Caco-2 (cell line): ENCODE results near the gene KLF13. TPM values are rescaled to one million over a fixed set of nuclear protein-coding genes. Genes with fewer than 3 reads are reported as not detected.

Source experiments
- BruUV-seq: library from RNA; stranded (reverse); fragments of 400-500 nt; replicated peaks from 2 replicates; lab custom pipeline; 2021; lab: Mats Ljungman, UMichigan
- CTCF ChIA-PET: fragments of 300-600 bp; sonication (Branson Sonifier 250); formaldehyde crosslinking; loops from one replicate; lab custom pipeline; 2022; ENCODE audit warnings: antibody characterized with exemption; lab: Charles Lee
- POLR2A ChIA-PET: fragments of 300-600 bp; sonication (Branson Sonifier 250); formaldehyde crosslinking; loops from one replicate; lab custom pipeline; 2022; ENCODE audit warnings: antibody characterized with exemption; lab: Charles Lee
- DNase-seq, 2 experiments: peaks; one replicate each; pipeline versions ENCODE4 v3.0.0 to v3.0.0-alpha.2; 2020 to 2022
- H3K27me3 ChIP-seq: replicated peaks from 2 replicates; pipeline ENCODE4 v1.6.0; 2011; ENCODE audit warnings: low read length; ENCODE audit not compliant: control insufficient read depth, insufficient read depth
- H3K36me3 ChIP-seq: 2 replicates; pipeline ENCODE4 v1.5.1; 2011; ENCODE audit warnings: low read length; ENCODE audit not compliant: control insufficient read depth, insufficient read depth
- H3K4me1 ChIP-seq: fragments of 250-450 bp; sonication (Bioruptor Pico); 2 replicates; pipeline ENCODE4 v1.5.1; 2020; ENCODE audit warnings: mild to moderate bottlenecking
- H3K4me3 ChIP-seq: 2 replicates; pipeline ENCODE4 v1.5.1; 2011; ENCODE audit warnings: low read depth, mild to moderate bottlenecking, control low read depth, low read length
- H3K9me3 ChIP-seq: fragments of 250-450 bp; sonication (Bioruptor Pico); 2 replicates; pipeline ENCODE4 v1.5.1; 2020; ENCODE audit warnings: mild to moderate bottlenecking, moderate library complexity
- H3K27ac Mint-ChIP-seq: one replicate; pipeline ENCODE4 v1.8.0; 2022; ENCODE audit warnings: mixed read lengths; ENCODE audit not compliant: unreplicated experiment
- H3K27me3 Mint-ChIP-seq: one replicate; pipeline ENCODE4 v1.8.0; 2022; ENCODE audit warnings: mixed read lengths; ENCODE audit not compliant: insufficient read depth, unreplicated experiment
- H3K36me3 Mint-ChIP-seq: one replicate; pipeline ENCODE4 v1.8.0; 2022; ENCODE audit warnings: mild to moderate bottlenecking, mixed read lengths; ENCODE audit not compliant: insufficient read depth, unreplicated experiment
- H3K4me1 Mint-ChIP-seq: one replicate; pipeline ENCODE4 v1.8.0; 2022; ENCODE audit warnings: low read depth, mixed read lengths; ENCODE audit not compliant: unreplicated experiment
- H3K4me3 Mint-ChIP-seq: one replicate; pipeline ENCODE4 v1.8.0; 2022; ENCODE audit warnings: mild to moderate bottlenecking, moderate library complexity, mixed read lengths; ENCODE audit not compliant: unreplicated experiment
- H3K9me3 Mint-ChIP-seq: one replicate; pipeline ENCODE4 v1.8.0; 2022; ENCODE audit warnings: mixed read lengths; ENCODE audit not compliant: unreplicated experiment
- intact Hi-C: fragments of 100-400 bp; cut with micrococcal nuclease; formaldehyde crosslinking; loops from one replicate; pipeline ENCODE4 v1.10.0; 2022; ENCODE audit not compliant: unreplicated experiment
- total RNA-seq: library from RNA; stranded (reverse); gene quantifications from 2 replicates; pipeline ENCODE4 v1.2.3, GENCODE V29; 2022
- TF ChIP-seq, protein P1 (sequence below), 2 experiments: fragments of 200-600 bp in 1 of 2; IDR thresholded peaks; 1 replicate in 1 of 2; 2 replicates in 1 of 2; pipeline versions ENCODE4 v1.5.1 to v1.8.0; 2011 to 2022; ENCODE audit warnings: antibody characterized with exemption in 1 of 2, control low read depth in 1 of 2, inconsistent platforms in 1 of 2, low read depth in 1 of 2, low read length in 1 of 2, mild to moderate bottlenecking in 1 of 2, moderate library complexity in 1 of 2; ENCODE audit not compliant: insufficient read depth in 1 of 2, severe bottlenecking in 1 of 2, unreplicated experiment in 1 of 2

Gene KLF13
- total RNA-seq, 1 experiment from 2014 or later: 18.8 TPM

DNA sequence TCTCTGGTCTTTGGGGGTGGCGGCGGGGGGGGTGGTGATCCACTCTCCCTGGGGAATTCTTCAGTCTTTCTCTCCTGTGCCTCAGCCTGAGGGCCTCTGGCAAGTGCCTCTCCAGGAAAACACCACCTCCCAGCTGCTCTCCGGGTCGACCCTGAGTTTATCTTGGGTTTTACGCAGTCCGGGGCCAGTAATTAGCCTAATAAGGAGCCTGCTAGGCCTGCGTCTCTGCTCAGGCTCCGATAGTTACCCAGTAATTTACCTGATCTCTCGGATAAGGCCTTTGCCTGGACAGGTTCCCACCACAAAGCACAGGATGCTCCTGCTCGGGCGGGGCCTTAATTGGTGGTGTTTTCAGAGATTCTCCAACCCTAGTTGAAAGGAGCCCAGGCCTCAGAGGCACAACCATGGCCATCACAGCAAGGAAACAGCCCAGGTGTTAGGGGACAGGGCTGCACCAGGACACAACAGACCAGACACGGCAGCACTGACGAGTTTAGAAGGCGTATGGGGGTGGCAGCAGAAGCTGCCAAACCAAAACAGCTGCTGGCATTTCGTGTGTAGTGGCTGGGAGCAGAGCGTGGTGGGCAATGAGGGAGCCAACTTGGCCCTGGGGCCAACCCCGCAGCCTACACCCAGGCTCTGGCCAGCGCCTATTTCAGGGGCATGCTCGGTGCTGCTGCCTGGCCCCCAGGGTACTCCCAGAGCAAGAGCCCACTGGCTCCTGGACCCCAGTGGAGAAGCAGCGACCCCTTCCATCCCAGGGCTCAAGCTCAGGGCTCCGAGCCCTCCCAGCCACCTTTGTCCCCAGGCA is 71.4 kb downstream of the KLF13 start:
- peak in 1 of 2 experiments; percentile 63 for DNase-seq
- Mint-ChIP-seq H3K27me3 (no peaks in the 10 kb centered on the region), H3K4me3 (no peak overlapping the region), H3K9me3 (no peaks in the 10 kb centered on the region), H3K27ac (peak overlapping the region; percentile 39), H3K4me1 (no peaks in the 10 kb centered on the region), H3K36me3 (no peaks in the 10 kb centered on the region)
- no peaks in the 10 kb centered on the region for H3K9me3 ChIP-seq
- peaks cover 19% of the 10 kb centered on the region for H3K4me1 ChIP-seq
- no peaks in the 10 kb centered on the region for H3K27me3 ChIP-seq
- intact Hi-C loops: no loop called here
- TF ChIP-seq, protein P1, sequence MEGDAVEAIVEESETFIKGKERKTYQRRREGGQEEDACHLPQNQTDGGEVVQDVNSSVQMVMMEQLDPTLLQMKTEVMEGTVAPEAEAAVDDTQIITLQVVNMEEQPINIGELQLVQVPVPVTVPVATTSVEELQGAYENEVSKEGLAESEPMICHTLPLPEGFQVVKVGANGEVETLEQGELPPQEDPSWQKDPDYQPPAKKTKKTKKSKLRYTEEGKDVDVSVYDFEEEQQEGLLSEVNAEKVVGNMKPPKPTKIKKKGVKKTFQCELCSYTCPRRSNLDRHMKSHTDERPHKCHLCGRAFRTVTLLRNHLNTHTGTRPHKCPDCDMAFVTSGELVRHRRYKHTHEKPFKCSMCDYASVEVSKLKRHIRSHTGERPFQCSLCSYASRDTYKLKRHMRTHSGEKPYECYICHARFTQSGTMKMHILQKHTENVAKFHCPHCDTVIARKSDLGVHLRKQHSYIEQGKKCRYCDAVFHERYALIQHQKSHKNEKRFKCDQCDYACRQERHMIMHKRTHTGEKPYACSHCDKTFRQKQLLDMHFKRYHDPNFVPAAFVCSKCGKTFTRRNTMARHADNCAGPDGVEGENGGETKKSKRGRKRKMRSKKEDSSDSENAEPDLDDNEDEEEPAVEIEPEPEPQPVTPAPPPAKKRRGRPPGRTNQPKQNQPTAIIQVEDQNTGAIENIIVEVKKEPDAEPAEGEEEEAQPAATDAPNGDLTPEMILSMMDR (IDR thresholded peaks at IDR 0.05; ENCODE audit: insufficient read depth in 1 of 2, low read depth in 1 of 2, low read length in 1 of 2, severe bottlenecking in 1 of 2, unreplicated experiment in 1 of 2): no peak
- H3K4me3 ChIP-seq: no peak overlapping the region
- POLR2A ChIA-PET: no interaction called here
- H3K36me3 ChIP-seq: no peaks in the 10 kb centered on the region
- BruUV-seq: no TSS peak
- CTCF ChIA-PET: interaction anchor here (0.8 kb wide), 1 partner anchor 37 kb away, joined by 3 read pairs; no protein-coding TSS in a partner anchor

DNA sequence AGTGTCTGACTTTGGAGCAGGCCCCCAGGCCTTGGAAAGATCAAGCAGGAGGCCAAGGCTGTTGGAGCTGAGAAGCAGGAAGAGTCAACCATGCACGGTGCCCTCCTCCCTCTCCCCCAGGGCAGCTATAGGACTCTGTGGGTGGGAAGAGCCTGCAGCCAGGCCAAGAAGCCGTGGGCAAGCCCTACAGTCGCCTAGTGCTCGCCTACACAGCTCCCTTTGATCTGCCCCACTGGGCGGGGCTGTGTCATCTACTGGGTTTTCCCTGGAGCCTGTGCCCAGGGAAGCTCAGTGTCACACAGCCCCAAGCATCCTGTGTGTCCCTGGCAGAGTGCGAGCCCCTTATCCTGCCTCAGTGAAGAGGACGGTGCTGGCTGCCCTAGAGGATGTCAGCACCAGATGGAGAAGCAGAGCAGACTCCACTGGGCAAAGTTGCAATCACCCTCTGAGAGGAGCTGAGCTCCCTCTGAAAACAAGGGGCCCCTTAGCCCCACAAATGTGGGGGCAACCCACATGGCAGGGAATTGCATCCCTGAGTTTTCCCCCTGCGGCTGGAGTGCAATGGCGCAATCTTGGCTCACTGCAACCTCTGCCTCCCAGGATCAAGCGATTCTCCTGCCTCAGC is 72.2 kb downstream of the KLF13 start:
- BruUV-seq: no TSS peak
- H3K36me3 Mint-ChIP-seq: no peaks in the 10 kb centered on the region
- no peaks in the 10 kb centered on the region for H3K9me3 Mint-ChIP-seq
- H3K36me3 ChIP-seq: no peaks in the 10 kb centered on the region
- H3K27ac Mint-ChIP-seq: peak overlapping the region; percentile 39
- intact Hi-C loops: no loop called here
- H3K9me3 ChIP-seq: no peaks in the 10 kb centered on the region
- peaks cover 19% of the 10 kb centered on the region for H3K4me1 ChIP-seq
- TF ChIP-seq, protein P1 (IDR thresholded peaks at IDR 0.05; ENCODE audit: insufficient read depth in 1 of 2, low read depth in 1 of 2, low read length in 1 of 2, severe bottlenecking in 1 of 2, unreplicated experiment in 1 of 2): no peak
- no peaks in the 10 kb centered on the region for H3K27me3 ChIP-seq
- H3K4me3 ChIP-seq: no peak overlapping the region
- no peaks in the 10 kb centered on the region for H3K4me1 Mint-ChIP-seq
- no peak overlapping the region for H3K4me3 Mint-ChIP-seq
- no peak for DNase-seq
- H3K27me3 Mint-ChIP-seq: no peaks in the 10 kb centered on the region
- POLR2A ChIA-PET: no interaction called here
- CTCF ChIA-PET: interaction anchor here (0.8 kb wide), 1 partner anchor 36 kb away, joined by 3 read pairs; no protein-coding TSS in a partner anchor

DNA sequence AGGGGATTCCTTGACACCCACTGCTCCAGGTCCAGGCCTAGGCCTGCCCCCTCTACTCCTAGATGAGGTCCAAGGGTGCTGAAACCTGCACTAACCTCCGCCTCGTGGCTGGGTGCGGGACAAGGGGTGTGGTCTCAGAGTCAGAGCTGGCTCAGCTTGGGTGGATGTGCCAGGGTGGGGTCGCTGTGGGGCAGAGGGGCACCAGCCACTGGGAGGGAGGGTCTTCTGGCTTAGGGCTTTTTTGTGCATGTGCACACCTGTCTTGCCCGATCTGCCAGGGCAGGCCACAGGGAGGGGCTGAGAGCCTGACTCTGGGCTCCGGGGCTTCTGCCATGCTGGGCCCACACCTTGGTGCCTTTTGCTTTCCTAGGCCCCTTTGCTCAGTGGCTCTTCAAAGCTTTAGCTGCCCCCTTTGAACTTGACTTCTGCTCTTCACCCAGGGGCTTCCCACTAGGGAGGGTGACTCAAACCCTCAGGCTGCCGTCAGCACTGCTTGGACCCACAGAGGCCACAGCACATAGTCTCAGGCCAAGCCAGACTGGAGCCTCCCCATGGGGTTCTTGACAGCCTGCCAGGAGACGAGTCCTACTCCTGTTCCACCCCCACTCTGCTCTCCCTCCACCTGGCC is 73.0 kb downstream of the KLF13 start:
- no peak overlapping the region for H3K4me3 ChIP-seq
- H3K9me3 Mint-ChIP-seq: no peaks in the 10 kb centered on the region
- H3K4me1 ChIP-seq: peaks cover 19% of the 10 kb centered on the region
- H3K4me1 Mint-ChIP-seq: peaks cover under 1% of the 10 kb centered on the region
- no peaks in the 10 kb centered on the region for H3K9me3 ChIP-seq
- H3K27ac Mint-ChIP-seq: no peak overlapping the region
- intact Hi-C loops: no loop called here
- no peak overlapping the region for H3K4me3 Mint-ChIP-seq
- H3K36me3 ChIP-seq: no peaks in the 10 kb centered on the region
- no TSS peak for BruUV-seq
- H3K36me3 Mint-ChIP-seq: no peaks in the 10 kb centered on the region
- TF ChIP-seq, protein P1 (IDR thresholded peaks at IDR 0.05; ENCODE audit: insufficient read depth in 1 of 2, low read depth in 1 of 2, low read length in 1 of 2, severe bottlenecking in 1 of 2, unreplicated experiment in 1 of 2): no peak
- H3K27me3 ChIP-seq: no peaks in the 10 kb centered on the region
- H3K27me3 Mint-ChIP-seq: no peaks in the 10 kb centered on the region
- POLR2A ChIA-PET: no interaction called here
- DNase-seq: no peak
- CTCF ChIA-PET: no interaction called here
